ENCODE measurements around the gene KDM1B. TPM values are rescaled to one million over a fixed set of nuclear protein-coding genes. Genes with fewer than 3 reads are reported as not detected.

KDM1B gene
- total RNA-seq, 4 donors from 2014 or later = 28.3 to 32.5 (median 29.6) TPM

GRCh38 chr6:18153311-18153703 is 1.9 kb upstream of the KDM1B start:
- H3K9me3 ChIP-seq = no peaks in the 10 kb centered on the region
- H3K4me3 ChIP-seq = no peak overlapping the region
- TF ChIP-seq CTCF (IDR thresholded peaks at IDR 0.05) (no peak), EP300 (IDR thresholded peaks at IDR 0.05) (no peak)
- peaks cover 2% of the 10 kb centered on the region for H3K36me3 ChIP-seq
- peaks cover 22% of the 10 kb centered on the region for H3K4me1 ChIP-seq
- H3K27me3 ChIP-seq = no peaks in the 10 kb centered on the region
- no peak for DNase-seq (ENCODE audit: low spot score in 2 of 2)
- H3K27ac ChIP-seq = no peak overlapping the region

GRCh38 chr6:18154507-18155149 is 594 bp upstream of the KDM1B start, which contains the start of gene TPMT:
Gene TPMT, minus strand, starts transcription at chr6:18155077. Its CDS starts 5,950 bp downstream, at chr6:18149127.
- peaks cover 22% of the 10 kb centered on the region for H3K4me1 ChIP-seq
- peak in 1 of 2 donors; percentile 63 for TF ChIP-seq POLR2A (IDR thresholded peaks at IDR 0.05)
- TF ChIP-seq CTCF (IDR thresholded peaks at IDR 0.05) = no peak
- peak in 2 of 3 donors; percentile 10 to 12 for TF ChIP-seq POLR2AphosphoS5 (IDR thresholded peaks at IDR 0.05)
- TF ChIP-seq EP300 (IDR thresholded peaks at IDR 0.05) = no peak
- H3K9me3 ChIP-seq = no peaks in the 10 kb centered on the region
- H3K27me3 ChIP-seq = no peaks in the 10 kb centered on the region
- H3K36me3 ChIP-seq = no peaks in the 10 kb centered on the region
- no peak for DNase-seq (ENCODE audit: low spot score in 2 of 2)
- H3K4me3 ChIP-seq = peak within 1 kb of the TSS; percentile 99
- peak within 1 kb of the TSS; percentile 95 for H3K27ac ChIP-seq
- under 1% methylated on average over 24 of the region's 34 CpGs for WGBS

- H3K4me3 ChIP-seq = peak overlapping the region; percentile 99
- H3K27ac ChIP-seq = peak overlapping the region; percentile 95
- H3K4me1 ChIP-seq = peaks cover 22% of the 10 kb centered on the region
- 6% methylated on average over 16 of the region's 26 CpGs for WGBS
- peak; percentile 84 for DNase-seq (ENCODE audit: low spot score in 2 of 2)
- TF ChIP-seq EP300 (IDR thresholded peaks at IDR 0.05) (no peak), POLR2A (IDR thresholded peaks at IDR 0.05) (no peak), POLR2AphosphoS5 (IDR thresholded peaks at IDR 0.05) (no peak), CTCF (IDR thresholded peaks at IDR 0.05) (peak in 1 of 2 donors; percentile 9)
- H3K36me3 ChIP-seq = no peaks in the 10 kb centered on the region
- H3K9me3 ChIP-seq = no peaks in the 10 kb centered on the region
- no peaks in the 10 kb centered on the region for H3K27me3 ChIP-seq
These were observed 721 bp downstream of the KDM1B start for GRCh38 chr6:18155864-18156421.

- no peak for DNase-seq (ENCODE audit: low spot score in 2 of 2)
- H3K27me3 ChIP-seq = no peaks in the 10 kb centered on the region
- no peak overlapping the region for H3K27ac ChIP-seq
- 53% methylated on average over 1 of the region's 1 CpG for WGBS
- peaks cover 42% of the 10 kb centered on the region for H3K36me3 ChIP-seq
- TF ChIP-seq EP300 (IDR thresholded peaks at IDR 0.05) (no peak), POLR2AphosphoS5 (IDR thresholded peaks at IDR 0.05) (no peak), POLR2A (IDR thresholded peaks at IDR 0.05) (no peak), CTCF (IDR thresholded peaks at IDR 0.05) (no peak)
- H3K4me1 ChIP-seq = peaks cover 11% of the 10 kb centered on the region
- H3K4me3 ChIP-seq = no peak overlapping the region
- H3K9me3 ChIP-seq = no peaks in the 10 kb centered on the region
These were observed 5.7 kb downstream of the KDM1B start for GRCh38 chr6:18160911-18161310.

GRCh38 chr6:18161431-18161830 is 6.2 kb downstream of the KDM1B start:
- Histone ChIP-seq H3K36me3 (peaks cover 46% of the 10 kb centered on the region), H3K27ac (no peak overlapping the region), H3K9me3 (no peaks in the 10 kb centered on the region), H3K4me3 (no peak overlapping the region), H3K4me1 (peaks cover 5% of the 10 kb centered on the region), H3K27me3 (no peaks in the 10 kb centered on the region)
- 83% methylated on average over 2 of the region's 2 CpGs for WGBS
- DNase-seq (ENCODE audit: low spot score in 2 of 2) = no peak
- TF ChIP-seq EP300 (IDR thresholded peaks at IDR 0.05) = no peak
- TF ChIP-seq CTCF (IDR thresholded peaks at IDR 0.05) = no peak
- no peak for TF ChIP-seq POLR2A (IDR thresholded peaks at IDR 0.05)
- no peak for TF ChIP-seq POLR2AphosphoS5 (IDR thresholded peaks at IDR 0.05)
